Epithelial cell of prostate (primary cell): ENCODE measurements around the gene ANKRD11.
A peak's percentile ranks its signal among the peaks of the same experiment; 100 is the strongest.

Experiments used
- DNase-seq: peaks from one replicate; pipeline ENCODE4 v3.0.0-alpha.2; 2011; ENCODE audit warnings: low read depth, low spot score
- H3K27ac ChIP-seq: fragments of 450-650 bp; 2 replicates; pipeline ENCODE4 v1.5.1; 2017; ENCODE audit warnings: mild to moderate bottlenecking

The ANKRD11 gene

DNA sequence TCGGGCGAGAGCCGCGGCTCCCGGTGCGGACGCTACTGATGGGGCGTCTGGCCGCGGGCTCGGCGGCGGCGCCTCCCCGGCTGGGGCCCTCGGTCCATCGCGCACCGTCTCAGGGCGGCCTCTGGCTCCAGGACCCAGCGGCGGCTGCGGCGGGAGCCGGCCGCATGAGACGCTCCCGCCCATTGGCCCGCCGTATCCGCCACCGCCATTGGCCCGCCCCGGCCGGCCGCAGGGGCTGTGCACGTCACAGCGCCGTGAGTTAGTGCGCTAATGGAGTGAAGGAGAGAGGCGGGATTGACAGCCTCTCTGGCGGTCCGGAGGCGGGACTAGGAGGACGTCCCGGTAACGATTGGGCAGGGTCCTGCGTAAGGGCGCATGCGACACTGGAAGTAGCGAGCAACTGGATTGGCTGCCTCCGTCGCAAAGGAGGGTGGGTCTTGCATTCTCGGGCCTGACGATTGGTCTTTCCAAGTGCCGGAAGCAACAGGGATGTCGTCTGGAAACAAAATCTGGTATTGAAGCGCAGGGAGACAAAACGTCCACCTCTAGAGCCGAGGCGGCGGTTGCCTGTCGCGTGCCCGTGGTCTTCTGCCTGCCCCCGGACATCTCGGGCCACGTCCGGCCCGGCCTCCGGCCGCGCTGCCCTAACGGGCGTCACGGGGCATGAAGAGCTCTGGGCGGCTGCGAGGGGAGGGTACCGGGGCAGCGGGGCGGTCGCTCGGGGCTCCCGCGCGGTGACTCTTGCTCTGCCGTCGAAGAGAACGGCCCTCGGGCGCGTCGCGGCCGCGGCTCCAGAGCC is at the start of gene ANKRD11:
Gene ANKRD11, minus strand, starts transcription at position 123 of the 799 bp plus-strand sequence. CDS start 173,542 bp downstream, outside the sequence.
- peak within 1 kb of the TSS; percentile 96 for H3K27ac ChIP-seq
- DNase-seq, result peak; percentile 99

DNA sequence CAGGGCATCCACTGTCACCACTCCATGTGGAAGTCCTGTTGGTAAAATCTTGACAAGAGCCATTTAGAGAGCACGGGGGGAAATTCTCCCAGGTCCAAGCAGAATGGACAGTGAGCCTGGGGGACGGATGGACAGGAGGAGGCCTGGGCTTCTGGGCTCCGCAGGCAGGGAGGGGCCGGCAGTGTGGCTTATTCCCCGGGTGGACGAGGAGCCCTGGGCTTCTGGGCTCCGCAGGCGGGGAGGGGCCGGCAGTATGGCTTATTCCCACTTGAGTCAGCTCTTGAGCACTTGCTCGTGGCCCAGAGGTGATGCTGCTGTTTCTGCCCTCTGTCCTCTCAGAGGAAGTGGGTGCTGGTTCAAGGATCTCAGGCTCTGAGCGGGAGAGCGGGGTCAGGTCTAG is 47.9 kb upstream of the ANKRD11 start:
- no peak for DNase-seq
- H3K27ac ChIP-seq, result no peak overlapping the region

DNA sequence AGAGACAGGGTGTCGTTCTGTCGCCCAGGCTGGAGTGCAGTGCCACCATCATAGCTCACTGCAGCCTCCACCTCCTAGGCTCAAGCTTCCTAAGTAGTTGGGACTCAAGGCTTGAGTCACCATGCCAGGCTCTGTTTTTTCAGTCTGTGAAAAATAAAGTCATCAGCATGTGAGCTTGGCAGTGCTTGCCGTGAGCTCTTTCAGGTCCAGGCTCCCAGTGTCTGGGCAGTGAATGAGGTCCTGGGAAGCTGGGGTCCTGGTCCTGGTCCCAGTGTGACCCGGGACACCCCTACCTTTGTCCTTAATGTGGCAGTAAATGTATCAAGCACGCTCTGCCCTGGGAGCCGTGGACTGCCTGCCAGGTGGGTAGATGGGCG is 47.2 kb upstream of the ANKRD11 start:
- no peak for DNase-seq
- H3K27ac ChIP-seq, result no peak overlapping the region

DNA sequence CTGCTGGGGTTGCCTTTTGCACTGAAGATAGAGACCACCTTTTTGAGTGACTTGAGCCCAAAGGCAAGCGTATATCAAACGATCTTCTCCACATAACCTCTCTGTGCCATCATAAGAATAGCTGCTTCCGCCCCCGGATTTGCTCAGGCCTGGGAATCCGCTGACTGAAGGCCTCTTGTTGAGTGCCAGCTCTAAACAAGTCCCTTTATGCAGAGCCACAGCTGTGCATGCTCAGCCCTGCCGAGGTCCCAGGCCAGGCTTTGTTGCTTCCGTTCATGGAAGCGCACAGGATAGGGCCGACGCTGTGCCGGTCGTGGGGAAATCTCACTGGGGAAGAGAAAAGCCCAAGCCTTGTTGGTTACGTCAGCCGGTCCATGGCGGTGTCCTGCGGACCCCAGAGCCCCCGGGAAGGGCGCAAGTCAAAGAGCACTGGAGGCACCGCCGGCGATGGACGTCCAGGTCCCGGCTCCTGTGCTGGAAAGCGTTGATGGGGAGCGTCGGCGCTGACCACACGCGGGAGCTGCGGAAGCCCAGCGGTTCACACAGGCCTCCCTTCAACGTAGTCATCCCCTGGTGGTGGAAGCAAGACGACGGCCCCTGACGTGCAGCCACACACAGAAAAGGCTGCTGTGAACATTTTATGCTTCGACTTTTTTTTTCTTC is 46.7 kb upstream of the ANKRD11 start:
- H3K27ac ChIP-seq, result no peak overlapping the region
- no peak for DNase-seq

DNA sequence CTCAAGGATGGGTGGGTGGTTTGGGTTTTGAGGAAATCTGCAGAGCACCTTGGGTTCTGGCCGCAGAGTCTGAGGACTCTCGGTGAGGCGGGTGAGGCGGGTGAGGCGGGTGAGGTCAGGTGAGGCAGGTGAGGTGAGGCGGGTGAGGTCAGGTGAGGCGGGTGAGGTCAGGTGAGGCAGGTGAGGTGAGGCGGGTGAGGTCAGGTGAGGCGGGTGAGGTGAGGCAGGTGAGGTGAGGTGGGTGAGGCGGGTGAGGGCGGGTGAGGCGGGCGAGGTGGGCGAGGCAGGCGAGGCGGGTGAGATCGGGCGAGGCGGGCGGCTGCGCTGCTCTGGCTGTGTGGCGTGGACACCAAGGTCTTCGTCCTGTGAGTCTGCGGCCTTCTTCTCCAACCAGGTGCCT is 46.0 kb upstream of the ANKRD11 start:
- no peak for DNase-seq
- H3K27ac ChIP-seq, result no peak overlapping the region

DNA sequence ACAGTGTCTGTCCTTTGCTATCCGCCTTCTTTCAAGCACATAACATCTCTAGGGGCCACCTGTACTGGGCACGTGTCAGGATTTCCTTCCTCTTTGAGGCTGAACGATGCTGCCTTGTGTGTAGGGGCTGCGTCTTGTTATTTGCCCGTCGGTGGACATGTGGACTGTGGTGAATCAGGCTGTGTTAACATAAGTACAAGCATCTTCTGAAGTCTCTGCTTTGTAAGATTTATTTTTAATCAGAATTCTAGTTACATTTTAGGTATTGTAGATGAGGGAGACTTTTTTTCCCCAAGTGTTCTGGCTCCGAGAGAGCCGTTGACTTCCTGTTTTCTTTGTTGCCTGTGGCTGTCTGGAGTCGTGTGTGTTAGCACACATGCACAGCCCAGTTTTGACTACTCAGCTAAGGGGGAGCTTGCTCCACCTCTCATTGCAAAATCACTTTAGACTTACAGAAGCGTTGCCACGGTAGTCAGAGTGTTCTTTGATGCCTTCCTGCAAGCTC is 43.9 kb upstream of the ANKRD11 start:
- no peak overlapping the region for H3K27ac ChIP-seq
- DNase-seq, result no peak

DNA sequence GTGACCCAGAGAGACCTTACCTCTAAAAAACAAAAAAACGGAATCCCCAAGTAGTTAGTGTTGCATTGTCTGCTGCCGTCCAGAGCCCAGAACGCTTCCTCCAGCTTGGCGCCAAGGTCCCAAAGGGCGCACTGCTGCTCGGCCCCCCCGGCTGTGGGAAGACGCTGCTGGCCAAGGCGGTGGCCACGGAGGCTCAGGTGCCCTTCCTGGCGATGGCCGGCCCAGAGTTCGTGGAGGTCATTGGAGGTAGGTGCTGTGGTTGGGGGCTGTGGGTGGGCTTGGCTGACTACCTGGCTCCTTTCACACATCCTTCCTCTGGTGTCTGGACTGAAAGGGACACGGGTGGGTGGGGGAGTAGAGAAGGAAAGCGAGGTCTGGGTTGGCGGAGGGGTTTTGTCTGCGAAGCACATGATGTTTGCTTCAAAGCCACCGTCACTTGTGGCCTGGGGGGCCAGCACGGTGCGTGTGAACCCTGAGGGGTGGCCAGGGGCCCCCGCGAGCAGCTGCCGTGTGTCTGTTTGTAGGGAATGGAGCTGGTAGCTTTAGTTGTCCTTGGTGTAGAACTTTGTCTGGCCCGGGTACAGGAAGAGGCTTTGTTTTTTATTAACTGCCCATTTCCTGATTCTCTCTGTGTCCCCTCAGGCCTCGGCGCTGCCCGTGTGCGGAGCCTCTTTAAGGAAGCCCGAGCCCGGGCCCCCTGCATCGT is 41.6 kb upstream of the ANKRD11 start:
- no peak for DNase-seq
- H3K27ac ChIP-seq, result no peak overlapping the region

DNA sequence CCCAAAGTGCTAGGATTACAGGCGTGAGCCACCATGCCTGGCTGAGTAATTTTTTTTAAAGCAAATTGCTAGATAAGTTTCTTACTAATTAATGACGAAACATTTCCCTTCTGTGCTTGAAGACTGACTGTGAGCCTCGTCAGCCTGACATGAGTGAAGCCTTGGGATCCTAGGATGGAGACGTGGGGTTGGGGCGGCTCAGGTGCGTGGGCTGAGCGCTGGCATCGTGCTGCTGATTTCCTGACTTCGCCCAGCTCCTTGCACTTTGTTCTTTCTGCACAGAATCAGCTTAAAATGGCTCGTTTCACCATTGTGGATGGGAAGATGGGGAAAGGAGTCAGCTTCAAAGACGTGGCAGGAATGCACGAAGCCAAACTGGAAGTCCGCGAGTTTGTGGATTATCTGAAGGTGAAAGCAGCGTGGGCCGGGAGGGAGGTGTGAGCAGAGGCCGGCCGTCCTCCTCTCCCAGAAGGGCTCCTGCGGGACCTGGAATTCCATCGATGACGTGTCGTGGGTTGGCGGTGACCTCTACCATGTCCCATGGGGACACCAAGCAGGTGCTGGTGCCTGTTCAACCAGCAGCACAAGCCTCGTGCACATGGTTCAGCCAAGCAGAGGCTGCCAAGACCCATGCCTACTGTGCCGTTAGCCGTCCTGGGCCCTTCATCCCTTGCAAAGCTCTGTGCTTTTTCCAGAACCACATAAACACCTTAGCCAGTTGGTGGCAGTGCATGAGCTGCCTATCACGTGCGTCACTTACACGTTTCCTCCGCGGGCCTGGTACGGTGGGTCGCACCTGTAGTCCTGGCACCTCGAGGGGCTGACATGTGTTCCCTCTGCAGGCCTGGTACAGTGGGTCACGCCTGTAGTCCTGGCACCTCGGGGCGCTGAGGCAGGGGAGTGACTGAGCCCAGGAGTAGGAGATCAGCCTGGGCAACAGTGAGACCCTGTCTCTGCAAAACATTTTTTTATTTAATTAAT is 40.3 kb upstream of the ANKRD11 start:
- no peak for DNase-seq
- no peak overlapping the region for H3K27ac ChIP-seq

DNA sequence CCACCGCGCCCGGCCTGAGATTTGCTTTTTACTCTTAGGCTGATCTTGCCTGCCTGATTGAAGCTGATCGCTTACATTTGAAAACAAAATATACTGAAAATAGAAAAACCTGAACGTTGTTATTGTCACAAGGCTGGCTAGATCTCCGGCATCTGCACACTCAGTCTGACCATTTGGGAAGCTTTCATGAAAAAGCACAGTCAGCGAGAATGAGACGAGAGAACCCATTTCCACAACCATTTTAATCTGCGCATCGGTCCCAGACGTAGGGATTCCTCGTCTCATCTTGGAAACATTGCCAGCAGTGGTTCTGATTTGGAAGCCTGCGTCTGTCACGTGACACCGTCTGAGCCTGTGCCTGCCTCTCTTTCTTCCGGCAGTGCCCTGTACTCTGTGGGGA is 38.7 kb upstream of the ANKRD11 start:
- no peak for DNase-seq
- no peak overlapping the region for H3K27ac ChIP-seq

DNA sequence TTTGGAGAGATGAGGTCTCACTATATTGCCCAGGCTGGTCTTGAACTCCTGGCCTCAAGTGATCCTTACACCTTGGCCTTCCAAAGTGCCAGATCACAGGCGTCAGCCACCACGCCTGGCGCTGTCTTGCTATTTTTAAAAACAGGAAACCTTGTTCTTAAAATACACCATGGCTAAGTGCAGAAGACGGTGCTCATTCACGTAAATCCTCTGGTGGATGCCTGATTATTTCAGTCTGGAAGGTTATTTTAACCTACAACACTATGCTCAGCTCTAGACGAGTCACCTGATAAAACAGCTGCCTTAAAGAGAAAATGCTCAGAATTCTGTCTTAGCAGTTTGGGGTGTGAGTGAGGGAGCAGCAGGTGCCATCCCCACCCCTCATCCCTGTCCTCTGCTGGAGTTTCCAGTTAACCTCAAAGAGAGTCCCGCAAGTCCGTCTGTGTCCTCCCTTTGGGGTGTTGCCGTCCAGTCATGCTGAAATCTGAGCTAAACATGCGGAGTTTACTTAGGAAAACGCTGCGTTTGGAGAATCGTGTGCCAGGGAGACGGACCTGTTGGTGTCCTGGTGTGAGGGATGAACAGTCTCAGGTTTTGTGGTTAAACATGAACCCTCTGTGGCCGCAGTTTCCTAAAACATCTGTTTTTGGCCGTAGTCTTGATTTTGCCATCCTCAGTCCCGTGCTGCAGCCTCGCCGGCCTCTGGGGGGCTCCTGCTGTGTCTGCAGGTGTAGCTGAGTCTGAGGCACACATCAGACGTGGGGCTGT is 35.0 kb upstream of the ANKRD11 start:
- H3K27ac ChIP-seq, result no peak overlapping the region
- DNase-seq, result no peak

DNA sequence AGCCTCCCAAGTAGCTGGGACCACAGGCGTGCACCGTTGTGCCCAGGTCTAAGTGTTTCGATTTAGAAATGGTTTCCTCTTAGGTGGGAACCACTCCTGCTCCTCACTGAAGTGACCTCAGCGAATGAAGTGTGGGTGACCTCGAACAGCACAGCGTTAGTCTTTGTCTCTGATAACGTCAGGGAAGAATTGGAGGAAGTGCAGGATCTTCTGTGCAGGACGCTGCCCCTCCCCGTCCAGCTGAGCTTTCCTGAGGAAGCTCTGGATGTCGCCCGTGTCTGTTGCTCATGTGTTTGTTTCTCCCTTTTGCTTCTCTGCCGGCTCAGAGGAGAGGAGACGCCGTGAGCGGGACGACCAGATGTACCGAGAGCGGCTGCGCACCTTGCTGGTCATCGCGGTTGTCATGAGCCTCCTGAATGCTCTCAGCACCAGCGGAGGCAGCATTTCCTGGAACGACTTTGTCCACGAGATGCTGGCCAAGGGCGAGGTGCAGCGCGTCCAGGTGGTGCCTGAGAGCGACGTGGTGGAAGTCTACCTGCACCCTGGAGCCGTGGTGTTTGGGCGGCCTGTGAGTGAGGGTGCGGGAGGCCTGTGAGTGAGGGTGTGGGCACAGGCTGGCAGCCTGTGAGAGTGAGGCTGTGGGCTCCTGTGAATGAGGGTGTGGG is 33.5 kb upstream of the ANKRD11 start:
- no peak overlapping the region for H3K27ac ChIP-seq
- DNase-seq, result no peak

DNA sequence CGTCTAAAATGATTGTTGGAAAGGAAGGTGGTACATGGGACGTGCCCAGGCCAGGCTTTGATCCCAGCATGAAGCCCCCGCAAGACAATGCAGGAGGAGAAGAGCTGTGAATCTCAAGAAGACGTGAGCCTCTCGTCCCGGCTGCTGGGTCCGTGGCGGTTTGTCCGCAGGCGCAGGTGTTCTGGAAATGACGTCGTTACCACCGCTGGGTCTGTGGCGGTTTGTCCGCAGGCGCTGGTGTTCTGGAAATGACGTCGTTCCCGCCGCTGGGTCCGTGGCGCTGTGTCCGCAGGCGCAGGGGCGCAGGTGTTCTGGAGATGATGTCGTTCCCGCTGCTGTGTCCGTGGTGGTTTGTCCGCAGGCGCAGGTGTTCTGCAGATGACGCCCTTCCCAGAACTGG is 31.9 kb upstream of the ANKRD11 start:
- no peak overlapping the region for H3K27ac ChIP-seq
- DNase-seq, result no peak

DNA sequence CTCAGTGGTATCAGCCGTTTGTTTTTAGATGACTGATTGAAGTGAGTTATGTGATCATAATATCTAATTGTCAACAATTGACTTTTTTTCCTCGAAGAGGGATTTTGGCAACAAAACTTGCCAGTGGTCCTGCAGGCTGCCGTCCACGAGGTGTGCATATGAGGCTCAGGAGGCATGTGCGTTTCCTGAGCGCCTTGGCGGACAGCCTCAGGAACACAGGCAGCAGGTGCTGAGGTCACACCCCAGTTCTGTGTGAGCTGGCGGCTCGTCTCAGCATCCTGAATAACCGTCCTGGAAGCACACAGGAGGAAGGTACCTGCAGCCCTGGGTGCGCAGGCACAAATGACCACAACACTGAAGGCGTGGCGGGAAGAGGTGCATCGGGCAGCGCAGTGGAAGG is 29.5 kb upstream of the ANKRD11 start:
- no peak overlapping the region for H3K27ac ChIP-seq
- DNase-seq, result no peak

DNA sequence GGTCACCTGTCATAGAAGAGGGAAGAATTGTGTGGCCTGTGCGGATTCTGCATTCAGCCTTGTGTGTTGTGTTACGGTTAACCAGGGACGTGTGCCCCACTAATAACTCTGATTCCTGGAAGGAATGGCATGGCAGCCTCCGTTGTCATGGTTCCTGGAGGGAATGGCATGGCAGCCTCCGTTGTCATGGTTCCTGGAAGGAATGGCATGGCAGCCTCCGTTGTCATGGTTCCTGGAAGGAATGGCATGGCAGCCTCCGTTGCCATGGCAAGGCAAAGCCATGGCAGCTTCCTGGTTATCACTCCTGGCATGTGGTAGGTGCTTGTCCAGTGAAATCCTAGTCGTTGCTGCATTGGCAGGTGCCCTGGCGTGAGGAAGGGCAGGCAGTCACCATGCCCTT is 26.8 kb upstream of the ANKRD11 start:
- H3K27ac ChIP-seq, result no peak overlapping the region
- DNase-seq, result no peak

DNA sequence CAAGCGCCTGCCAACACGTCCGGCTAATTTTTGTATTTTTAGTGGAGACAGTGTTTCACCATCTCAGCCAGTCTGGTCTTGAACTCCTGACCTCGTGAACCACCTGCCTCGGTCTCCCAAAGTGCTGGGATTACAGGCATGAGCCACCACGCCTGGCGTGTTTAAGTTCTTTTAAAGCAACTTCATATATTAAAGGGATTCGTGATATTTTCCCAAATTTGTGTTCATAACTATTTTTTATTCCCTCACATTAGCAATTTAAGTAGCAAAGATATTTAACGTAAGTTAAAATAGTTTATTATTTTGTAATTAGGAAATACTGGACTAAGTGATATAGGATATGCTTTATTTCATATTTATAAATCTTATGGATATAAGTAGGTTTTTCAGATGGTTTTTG is 22.1 kb upstream of the ANKRD11 start:
- H3K27ac ChIP-seq, result no peak overlapping the region
- no peak for DNase-seq

DNA sequence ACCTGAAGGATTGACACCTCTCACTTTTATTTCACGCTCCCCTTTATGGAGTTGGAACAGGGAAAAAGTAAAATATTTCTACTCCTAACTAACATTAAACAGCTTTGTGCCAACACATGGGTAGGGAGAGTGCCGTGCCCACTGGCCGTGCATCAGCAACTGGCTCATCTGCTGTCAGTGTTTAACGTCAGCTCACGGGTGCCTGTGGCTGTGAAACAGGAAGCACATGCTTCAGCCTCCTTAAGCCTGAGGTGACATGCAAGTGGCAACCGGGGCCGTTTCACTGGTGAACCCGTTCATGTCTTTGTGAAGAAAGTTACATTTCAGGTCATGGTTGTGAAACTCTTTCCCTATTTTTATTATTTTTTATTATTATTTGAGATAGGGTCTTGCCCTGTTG is 21.0 kb upstream of the ANKRD11 start:
- no peak overlapping the region for H3K27ac ChIP-seq
- no peak for DNase-seq

DNA sequence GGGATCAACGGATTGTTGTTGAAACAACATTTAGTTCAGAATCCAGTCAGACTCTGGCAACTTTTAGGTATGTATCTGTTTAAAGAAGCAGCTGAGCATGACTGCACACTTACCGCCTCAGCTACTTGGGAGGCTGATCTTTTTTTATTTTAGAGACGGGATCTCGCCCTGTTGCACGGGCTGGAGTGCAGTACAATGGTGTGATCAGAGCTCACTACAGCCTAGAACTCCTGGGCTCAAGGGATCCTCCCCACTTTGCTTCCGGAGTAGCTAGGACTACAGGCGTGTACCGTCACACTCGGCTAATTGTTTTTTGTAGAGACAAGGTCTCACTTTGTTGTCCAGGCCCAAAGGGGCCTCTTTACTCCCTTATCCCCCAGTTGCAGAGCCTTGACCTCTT is 20.2 kb upstream of the ANKRD11 start:
- no peak for DNase-seq
- H3K27ac ChIP-seq, result no peak overlapping the region

DNA sequence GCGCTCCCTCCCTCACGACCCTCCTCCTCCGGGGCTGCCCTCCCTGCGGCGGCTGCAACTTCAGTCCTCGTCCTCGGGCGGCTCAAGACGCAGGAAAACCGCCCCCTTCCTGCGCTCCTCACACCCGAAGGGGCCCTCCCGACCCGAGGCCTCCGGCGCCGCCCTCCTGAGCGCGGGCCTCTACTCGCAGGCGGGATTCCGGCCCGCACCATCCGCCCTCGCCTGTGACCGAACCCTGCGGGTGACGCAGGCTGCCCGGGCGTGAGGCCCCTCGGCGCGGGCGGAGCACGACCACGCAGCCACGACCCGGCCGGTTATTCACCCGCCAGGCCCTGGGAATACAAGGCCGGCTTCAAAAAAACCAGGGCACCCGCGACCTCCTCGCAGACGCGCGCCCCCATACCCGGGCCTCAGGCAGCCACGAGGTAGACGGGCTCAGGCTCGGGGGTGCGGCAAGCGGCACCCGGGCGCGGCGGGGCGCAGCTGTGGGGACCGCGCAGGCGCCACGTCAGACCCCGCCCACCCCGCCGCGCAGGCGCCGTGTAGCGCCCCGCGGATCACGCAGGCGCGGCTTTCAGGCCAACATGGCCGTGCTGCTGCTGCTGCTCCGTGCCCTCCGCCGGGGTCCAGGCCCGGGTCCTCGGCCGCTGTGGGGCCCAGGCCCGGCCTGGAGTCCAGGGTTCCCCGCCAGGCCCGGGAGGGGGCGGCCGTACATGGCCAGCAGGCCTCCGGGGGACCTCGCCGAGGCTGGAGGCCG is 17.7 kb upstream of the ANKRD11 start, which contains the start of gene SPG7:
Gene SPG7, plus strand, starts transcription at position 570 of the 757 bp plus-strand sequence. Its CDS starts 15 bp downstream, at position 585.
- H3K27ac ChIP-seq, result peak within 1 kb of the TSS; percentile 77
- no peak for DNase-seq
